ENCODE data around the gene PRAMEF5.
"Not testable (repeated sequence)": the region's sequence is repeated elsewhere in the genome, so short reads cannot be mapped to it uniquely, and the experiment has no call there.

Gene PRAMEF5

DNA sequence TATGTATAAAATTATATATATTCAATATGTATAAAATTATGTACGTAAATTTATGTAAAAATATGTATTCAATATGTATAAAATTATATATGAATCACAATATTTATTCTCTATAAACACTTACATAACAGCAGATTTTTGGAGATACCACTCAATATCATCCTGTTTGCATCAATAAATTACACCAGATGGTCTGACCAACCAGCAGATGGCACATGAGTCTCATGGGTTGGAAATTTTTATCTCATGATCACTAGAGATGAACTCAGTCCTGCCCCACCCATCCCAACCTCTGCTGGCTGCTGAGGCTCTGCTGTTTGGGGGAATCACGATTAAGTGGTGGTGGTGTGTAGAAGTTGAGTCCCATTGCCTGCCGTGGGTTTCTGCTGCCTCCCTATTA is 25.6 kb downstream of the PRAMEF5 start:
- DNase-seq, result not testable (repeated sequence)

DNA sequence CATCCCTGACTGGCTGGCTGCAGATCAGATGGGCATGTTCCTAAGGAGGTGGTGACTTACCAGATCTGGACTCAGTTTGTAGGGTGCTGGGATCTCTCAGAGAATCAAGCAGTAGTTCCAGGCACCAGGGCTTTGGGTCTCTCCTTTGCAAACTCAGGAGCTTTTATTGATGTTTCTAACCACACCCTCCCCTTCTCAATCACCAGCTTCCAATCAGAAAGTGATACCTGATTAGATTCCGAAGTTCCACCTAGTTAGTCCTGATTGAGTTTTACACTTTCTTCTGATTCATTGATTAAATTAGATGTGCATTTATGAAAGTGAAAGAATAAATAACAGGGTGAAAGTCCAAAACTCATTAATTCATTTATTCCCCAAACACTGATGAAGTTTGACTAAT is 31.0 kb downstream of the PRAMEF5 start, which contains the start of gene PRAMEF8:
TSS of gene PRAMEF8 (minus strand) at position 101 of the 400 bp plus-strand sequence. CDS start 1,046 bp downstream, outside the sequence.
- DNase-seq, result not testable (repeated sequence)

- DNase-seq, result not testable (repeated sequence)
Measured at GRCh38 chr1:13289030-13289429, 35.0 kb downstream of the PRAMEF5 start.

GRCh38 chr1:13297216-13297931 is 43.4 kb downstream of the PRAMEF5 start:
- DNase-seq, result not testable (repeated sequence)

GRCh38 chr1:13298699-13299098 is 44.7 kb downstream of the PRAMEF5 start:
- DNase-seq, result not testable (repeated sequence)

DNA sequence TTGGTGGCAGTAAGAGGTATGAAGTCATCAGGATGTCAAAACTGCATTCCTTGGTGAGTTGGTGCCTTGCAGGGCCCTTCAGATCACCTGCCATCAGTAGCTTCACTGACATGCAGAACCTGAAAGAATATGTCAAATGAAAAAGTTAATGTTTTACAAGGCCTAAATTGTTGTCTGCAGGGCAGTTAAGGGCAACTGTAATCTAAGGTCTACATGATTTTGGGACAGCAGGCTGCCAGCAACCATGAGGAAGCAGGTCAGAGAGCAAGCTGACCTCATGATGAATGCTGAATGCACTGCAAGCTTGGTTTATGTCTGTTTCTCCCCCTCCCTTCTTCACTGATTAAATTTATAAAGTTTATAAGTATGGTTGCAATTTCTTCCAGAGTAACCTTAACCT is 48.2 kb downstream of the PRAMEF5 start:
- not testable (repeated sequence) for DNase-seq

- DNase-seq, result not testable (repeated sequence)
Measured at GRCh38 chr1:13303239-13303638, 49.2 kb downstream of the PRAMEF5 start, which contains the start of gene PRAMEF33. Gene PRAMEF33 (plus strand): TSS chr1:13303539. CDS start chr1:13305955, 2,416 bp downstream.

Data from inflammatory macrophage treated with lipopolysaccharide for 4 hours (primary cell).